WTC11 (cell line): Measurements from ENCODE around the gene ATP5IF1. TPM values are rescaled to one million over a fixed set of nuclear protein-coding genes. Genes with fewer than 3 reads are reported as not detected.

Experiments used
- ATAC-seq: fragments of 200-7000 bp; cut with Tn5 transposase; 2 replicates; pipeline ENCODE4 v1.10.0; 2021; ENCODE audit warnings: mild to moderate bottlenecking, moderate library complexity
- CTCF ChIA-PET: fragments of 300-600 bp; sonication (Branson Sonifier 250); formaldehyde crosslinking; loops from one replicate; lab custom pipeline; 2021; ENCODE audit warnings: antibody characterized with exemption; lab: Charles Lee
- POLR2A ChIA-PET: fragments of 350-600 bp; sonication (Branson Sonifier 250); formaldehyde crosslinking; loops from one replicate; lab custom pipeline; 2021; ENCODE audit warnings: antibody characterized with exemption; lab: Charles Lee
- DNase-seq: peaks from one replicate; pipeline ENCODE4 v3.0.0; 2021; ENCODE audit warnings: low spot score
- H3K27ac Mint-ChIP-seq: 2 replicates; pipeline ENCODE4 v1.8.0; 2021; ENCODE audit warnings: mixed read lengths
- H3K27me3 Mint-ChIP-seq: 2 replicates; pipeline ENCODE4 v1.8.0; 2021; ENCODE audit warnings: low read depth, mild to moderate bottlenecking, moderate library complexity, mixed read lengths
- H3K36me3 Mint-ChIP-seq: 2 replicates; pipeline ENCODE4 v1.8.0; 2021; ENCODE audit warnings: mixed read lengths
- H3K4me1 Mint-ChIP-seq: 2 replicates; pipeline ENCODE4 v1.8.0; 2022; ENCODE audit warnings: mixed read lengths
- H3K4me3 Mint-ChIP-seq: 2 replicates; pipeline ENCODE4 v1.8.0; 2021; ENCODE audit warnings: mild to moderate bottlenecking, moderate library complexity, mixed read lengths
- H3K9me3 Mint-ChIP-seq: 2 replicates; pipeline ENCODE4 v1.8.0; 2021; ENCODE audit warnings: mixed read lengths
- CREM ChIP-seq: sonication (generic); formaldehyde crosslinking; IDR thresholded peaks from 2 replicates; pipeline ENCODE4 v1.8.1; 2022; ENCODE audit warnings: mild to moderate bottlenecking, missing genetic modification reagents, moderate library complexity
- ERG ChIP-seq: fragments of 250-450 bp; sonication (Bioruptor Pico); IDR thresholded peaks from 2 replicates; pipeline ENCODE4 v1.8.0; 2021; ENCODE audit warnings: mild to moderate bottlenecking
- ESRRA ChIP-seq: sonication (generic); formaldehyde crosslinking; IDR thresholded peaks from 2 replicates; pipeline ENCODE4 v1.8.1; 2022; ENCODE audit warnings: mild to moderate bottlenecking, missing genetic modification reagents, borderline replicate concordance
- ETV6 ChIP-seq: sonication (generic); formaldehyde crosslinking; IDR thresholded peaks from 2 replicates; pipeline ENCODE4 v1.8.1; 2022; ENCODE audit warnings: mild to moderate bottlenecking, missing genetic modification reagents
- FOXJ3 ChIP-seq: sonication (generic); formaldehyde crosslinking; IDR thresholded peaks from 2 replicates; pipeline ENCODE4 v1.9.0; 2021; ENCODE audit warnings: missing genetic modification reagents, mild to moderate bottlenecking, borderline replicate concordance
- FOXK1 ChIP-seq: sonication (generic); formaldehyde crosslinking; IDR thresholded peaks from 2 replicates; pipeline ENCODE4 v1.8.0; 2022; ENCODE audit warnings: mild to moderate bottlenecking, moderate library complexity, missing genetic modification reagents
- GABPB1 ChIP-seq: sonication (generic); formaldehyde crosslinking; IDR thresholded peaks from 2 replicates; pipeline ENCODE4 v1.8.1; 2023; ENCODE audit warnings: mild to moderate bottlenecking, missing genetic modification reagents
- JUN ChIP-seq: sonication (generic); formaldehyde crosslinking; IDR thresholded peaks from 2 replicates; pipeline ENCODE4 v1.8.0; 2023; ENCODE audit warnings: mild to moderate bottlenecking, missing genetic modification reagents
- PRRX2 ChIP-seq: fragments of 250-450 bp; sonication (Bioruptor Pico); IDR thresholded peaks from 2 replicates; pipeline ENCODE4 v1.8.0; 2021; ENCODE audit warnings: mild to moderate bottlenecking
- RORB ChIP-seq: fragments of 250-450 bp; sonication (Bioruptor Pico); IDR thresholded peaks from 2 replicates; pipeline ENCODE4 v1.9.0; 2021; ENCODE audit warnings: mild to moderate bottlenecking
- SMAD3 ChIP-seq: sonication (generic); formaldehyde crosslinking; IDR thresholded peaks from 2 replicates; pipeline ENCODE4 v1.8.0; 2022; ENCODE audit warnings: missing genetic modification reagents, mild to moderate bottlenecking, borderline replicate concordance
- TCF7 ChIP-seq: sonication (generic); formaldehyde crosslinking; IDR thresholded peaks from 2 replicates; pipeline ENCODE4 v1.8.0; 2022; ENCODE audit warnings: mild to moderate bottlenecking, low read depth, missing genetic modification reagents, moderate library complexity
- ZMAT4 ChIP-seq: fragments of 250-450 bp; sonication (Bioruptor Pico); IDR thresholded peaks from 2 replicates; pipeline ENCODE4 v1.9.0; 2021; ENCODE audit warnings: mild to moderate bottlenecking
- ZNF121 ChIP-seq: sonication (generic); formaldehyde crosslinking; IDR thresholded peaks from 2 replicates; pipeline ENCODE4 v1.8.0; 2023; ENCODE audit warnings: missing genetic modification reagents
- ZNF263 ChIP-seq: sonication (generic); formaldehyde crosslinking; IDR thresholded peaks from 2 replicates; pipeline ENCODE4 v1.8.1; 2022; ENCODE audit warnings: low read depth, mild to moderate bottlenecking, moderate library complexity, missing genetic modification reagents
- ZSCAN18 ChIP-seq: fragments of 250-450 bp; sonication (Bioruptor Pico); IDR thresholded peaks from 2 replicates; pipeline ENCODE4 v2.1.2; 2022; ENCODE audit warnings: mild to moderate bottlenecking, moderate library complexity
- total RNA-seq: library from RNA; stranded (reverse); gene quantifications from 3 replicates; pipeline ENCODE4 v1.2.3, GENCODE V29; 2021
- TF ChIP-seq, protein P1 (sequence below): fragments of 200-600 bp; IDR thresholded peaks from 2 replicates; pipeline ENCODE4 v1.8.0; 2022; ENCODE audit warnings: antibody characterized with exemption
- TF ChIP-seq, protein P2 (sequence below): sonication (generic); formaldehyde crosslinking; IDR thresholded peaks from 2 replicates; pipeline ENCODE4 v1.8.0; 2023; ENCODE audit warnings: missing genetic modification reagents, mild to moderate bottlenecking, borderline replicate concordance

The ATP5IF1 gene
- total RNA-seq, 1 experiment from 2014 or later: 201 TPM

DNA sequence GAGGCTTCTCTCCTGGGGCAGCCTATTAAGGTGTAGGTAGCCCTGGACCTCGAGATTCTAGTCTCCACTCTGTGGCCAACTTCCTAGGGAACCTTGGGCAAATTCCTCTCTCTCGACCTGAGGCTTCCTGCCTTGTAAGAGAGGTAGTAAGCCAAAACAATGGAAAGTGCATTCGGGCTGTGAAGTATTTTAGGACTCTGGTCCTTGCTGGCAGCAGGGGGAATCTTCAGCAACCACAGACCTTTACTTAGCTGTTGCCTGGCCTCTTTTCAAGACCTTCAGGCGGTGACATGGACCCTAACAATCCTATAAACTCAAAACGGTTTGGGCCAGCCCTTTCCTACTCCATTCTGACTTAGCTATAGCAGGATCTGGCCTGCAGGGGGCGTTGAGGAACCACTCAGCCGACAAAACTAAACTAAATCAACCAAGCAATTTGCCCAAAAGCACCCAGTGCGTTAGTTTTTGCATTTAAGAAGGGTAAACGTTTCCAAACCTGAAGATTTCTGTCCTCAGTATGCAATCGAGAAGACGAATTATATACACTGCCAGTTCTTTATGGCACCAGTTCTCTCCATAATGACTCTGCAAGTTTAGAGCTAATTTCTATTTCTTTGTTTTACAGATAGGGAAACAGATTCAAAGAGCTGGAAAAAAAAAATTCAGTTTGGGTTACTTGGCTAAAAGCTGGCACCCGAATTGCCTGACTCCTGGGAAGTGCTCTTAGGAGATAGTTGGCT lies 12.5 kb downstream of the ATP5IF1 start:
- CTCF ChIA-PET: interaction anchor here (0.5 to 3.0 kb wide), 50 partner anchors 11 to 629 kb away, joined by 3 to 79 read pairs (median 4); partner anchors contain the start of genes ATP5IF1, EYA3, MED18 and PHACTR4
- Mint-ChIP-seq H3K4me3 (peak overlapping the region; percentile 68), H3K27ac (peak overlapping the region; percentile 96), H3K4me1 (peaks cover 34% of the 10 kb centered on the region), H3K36me3 (no peaks in the 10 kb centered on the region), H3K9me3 (no peaks in the 10 kb centered on the region), H3K27me3 (no peaks in the 10 kb centered on the region)
- ATAC-seq: peak; percentile 53
- peak; percentile 85 for DNase-seq
- POLR2A ChIA-PET: interaction anchor here (0.8 to 2.6 kb wide), 16 partner anchors 11 to 333 kb away, joined by 3 to 20 read pairs (median 5); partner anchors contain the start of genes ATP5IF1, MED18, PHACTR4 and SESN2
- no peak for TF ChIP-seq CREM (CRISPR knock-in tag)
- no peak for TF ChIP-seq ETV6 (CRISPR knock-in tag)
- TF ChIP-seq TCF7: no peak
- peak; percentile 85 for TF ChIP-seq ZNF121 (CRISPR knock-in tag)
- TF ChIP-seq PRRX2 (CRISPR knock-in tag): no peak
- TF ChIP-seq, protein P1, sequence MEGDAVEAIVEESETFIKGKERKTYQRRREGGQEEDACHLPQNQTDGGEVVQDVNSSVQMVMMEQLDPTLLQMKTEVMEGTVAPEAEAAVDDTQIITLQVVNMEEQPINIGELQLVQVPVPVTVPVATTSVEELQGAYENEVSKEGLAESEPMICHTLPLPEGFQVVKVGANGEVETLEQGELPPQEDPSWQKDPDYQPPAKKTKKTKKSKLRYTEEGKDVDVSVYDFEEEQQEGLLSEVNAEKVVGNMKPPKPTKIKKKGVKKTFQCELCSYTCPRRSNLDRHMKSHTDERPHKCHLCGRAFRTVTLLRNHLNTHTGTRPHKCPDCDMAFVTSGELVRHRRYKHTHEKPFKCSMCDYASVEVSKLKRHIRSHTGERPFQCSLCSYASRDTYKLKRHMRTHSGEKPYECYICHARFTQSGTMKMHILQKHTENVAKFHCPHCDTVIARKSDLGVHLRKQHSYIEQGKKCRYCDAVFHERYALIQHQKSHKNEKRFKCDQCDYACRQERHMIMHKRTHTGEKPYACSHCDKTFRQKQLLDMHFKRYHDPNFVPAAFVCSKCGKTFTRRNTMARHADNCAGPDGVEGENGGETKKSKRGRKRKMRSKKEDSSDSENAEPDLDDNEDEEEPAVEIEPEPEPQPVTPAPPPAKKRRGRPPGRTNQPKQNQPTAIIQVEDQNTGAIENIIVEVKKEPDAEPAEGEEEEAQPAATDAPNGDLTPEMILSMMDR: peak; percentile 95
- no peak for TF ChIP-seq ESRRA (CRISPR knock-in tag)

GRCh38 chr1:28249013-28249865 lies 13.3 kb downstream of the ATP5IF1 start:
- H3K27ac Mint-ChIP-seq: peak overlapping the region; percentile 96
- H3K9me3 Mint-ChIP-seq: no peaks in the 10 kb centered on the region
- POLR2A ChIA-PET: interaction anchor here (0.6 to 2.6 kb wide), 17 partner anchors 10 to 587 kb away, joined by 3 to 20 read pairs (median 5); partner anchors contain the start of genes ATP5IF1, MED18, PHACTR4 and SESN2
- H3K4me1 Mint-ChIP-seq: peaks cover 34% of the 10 kb centered on the region
- DNase-seq (peak; percentile 54), ATAC-seq (no peak)
- TF ChIP-seq, protein P2, sequence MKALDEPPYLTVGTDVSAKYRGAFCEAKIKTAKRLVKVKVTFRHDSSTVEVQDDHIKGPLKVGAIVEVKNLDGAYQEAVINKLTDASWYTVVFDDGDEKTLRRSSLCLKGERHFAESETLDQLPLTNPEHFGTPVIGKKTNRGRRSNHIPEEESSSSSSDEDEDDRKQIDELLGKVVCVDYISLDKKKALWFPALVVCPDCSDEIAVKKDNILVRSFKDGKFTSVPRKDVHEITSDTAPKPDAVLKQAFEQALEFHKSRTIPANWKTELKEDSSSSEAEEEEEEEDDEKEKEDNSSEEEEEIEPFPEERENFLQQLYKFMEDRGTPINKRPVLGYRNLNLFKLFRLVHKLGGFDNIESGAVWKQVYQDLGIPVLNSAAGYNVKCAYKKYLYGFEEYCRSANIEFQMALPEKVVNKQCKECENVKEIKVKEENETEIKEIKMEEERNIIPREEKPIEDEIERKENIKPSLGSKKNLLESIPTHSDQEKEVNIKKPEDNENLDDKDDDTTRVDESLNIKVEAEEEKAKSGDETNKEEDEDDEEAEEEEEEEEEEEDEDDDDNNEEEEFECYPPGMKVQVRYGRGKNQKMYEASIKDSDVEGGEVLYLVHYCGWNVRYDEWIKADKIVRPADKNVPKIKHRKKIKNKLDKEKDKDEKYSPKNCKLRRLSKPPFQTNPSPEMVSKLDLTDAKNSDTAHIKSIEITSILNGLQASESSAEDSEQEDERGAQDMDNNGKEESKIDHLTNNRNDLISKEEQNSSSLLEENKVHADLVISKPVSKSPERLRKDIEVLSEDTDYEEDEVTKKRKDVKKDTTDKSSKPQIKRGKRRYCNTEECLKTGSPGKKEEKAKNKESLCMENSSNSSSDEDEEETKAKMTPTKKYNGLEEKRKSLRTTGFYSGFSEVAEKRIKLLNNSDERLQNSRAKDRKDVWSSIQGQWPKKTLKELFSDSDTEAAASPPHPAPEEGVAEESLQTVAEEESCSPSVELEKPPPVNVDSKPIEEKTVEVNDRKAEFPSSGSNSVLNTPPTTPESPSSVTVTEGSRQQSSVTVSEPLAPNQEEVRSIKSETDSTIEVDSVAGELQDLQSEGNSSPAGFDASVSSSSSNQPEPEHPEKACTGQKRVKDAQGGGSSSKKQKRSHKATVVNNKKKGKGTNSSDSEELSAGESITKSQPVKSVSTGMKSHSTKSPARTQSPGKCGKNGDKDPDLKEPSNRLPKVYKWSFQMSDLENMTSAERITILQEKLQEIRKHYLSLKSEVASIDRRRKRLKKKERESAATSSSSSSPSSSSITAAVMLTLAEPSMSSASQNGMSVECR (CRISPR knock-in tag): no peak
- TF ChIP-seq ZNF263 (no peak), FOXJ3 (CRISPR knock-in tag) (no peak), FOXK1 (CRISPR knock-in tag) (no peak), GABPB1 (CRISPR knock-in tag) (peak; percentile 99)
- no peaks in the 10 kb centered on the region for H3K27me3 Mint-ChIP-seq
- H3K4me3 Mint-ChIP-seq: peak overlapping the region; percentile 53
- CTCF ChIA-PET: interaction anchor here (0.5 to 3.0 kb wide), 46 partner anchors 11 to 628 kb away, joined by 3 to 79 read pairs (median 4); partner anchors contain the start of genes ATP5IF1, EYA3, MED18 and PHACTR4
- H3K36me3 Mint-ChIP-seq: no peaks in the 10 kb centered on the region

DNA sequence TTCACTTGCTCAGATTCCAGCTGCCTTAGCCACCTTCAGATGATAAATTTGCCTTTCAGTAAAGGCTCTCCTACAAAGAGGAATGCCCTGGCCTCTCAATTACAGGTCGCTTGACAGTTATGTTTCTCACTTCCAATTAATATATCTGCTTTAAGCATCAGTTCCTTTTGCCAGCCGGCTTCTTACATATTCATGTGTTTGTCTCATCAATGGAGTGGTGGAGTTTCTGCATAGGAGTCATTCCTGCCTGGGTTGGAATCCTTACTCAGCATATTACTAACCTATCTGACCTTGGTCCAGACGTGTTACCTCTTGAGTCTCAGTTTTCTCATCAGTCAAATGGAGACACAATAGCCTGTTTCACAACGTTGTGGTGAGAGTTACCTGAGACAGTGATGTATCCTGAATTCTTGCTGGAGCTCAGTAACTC lies 14.0 kb downstream of the ATP5IF1 start:
- no peak for ATAC-seq
- Mint-ChIP-seq H3K36me3 (no peaks in the 10 kb centered on the region), H3K4me1 (peaks cover 34% of the 10 kb centered on the region), H3K4me3 (no peak overlapping the region), H3K27ac (peak overlapping the region; percentile 67), H3K27me3 (no peaks in the 10 kb centered on the region), H3K9me3 (no peaks in the 10 kb centered on the region)
- POLR2A ChIA-PET: interaction anchor here (0.6 to 2.6 kb wide), 8 partner anchors 9 to 588 kb away, joined by 3 to 20 read pairs (median 8); partner anchors contain the start of genes ATP5IF1, MED18 and SESN2
- DNase-seq: no peak
- CTCF ChIA-PET: interaction anchor here (0.6 to 3.0 kb wide), 12 partner anchors 10 to 353 kb away, joined by 3 to 79 read pairs (median 17); partner anchors contain the start of genes ATP5IF1, MED18, PHACTR4 and SESN2
- no peak for TF ChIP-seq SMAD3 (CRISPR knock-in tag)
- TF ChIP-seq JUN (CRISPR knock-in tag): no peak
- no peak for TF ChIP-seq ERG (CRISPR knock-in tag)
- no peak for TF ChIP-seq ZMAT4 (CRISPR knock-in tag)
- no peak for TF ChIP-seq ZSCAN18 (CRISPR knock-in tag)
- no peak for TF ChIP-seq FOXJ3 (CRISPR knock-in tag)
- no peak for TF ChIP-seq ETV6 (CRISPR knock-in tag)
- no peak for TF ChIP-seq RORB (CRISPR knock-in tag)
- no peak for TF ChIP-seq ESRRA (CRISPR knock-in tag)
